Activated CD4-positive, alpha-beta T cell treated with anti-CD3 and anti-CD28 coated beads, Interleukin-10, Interleukin-2, amounts not matched to agents 100 ng/mL and 50 ng/mL, durations not matched to agents 16 hours and 8 hours (primary cell): ENCODE results near the gene ZNF219.
A peak's percentile ranks its signal among the peaks of the same experiment; 100 is the strongest.

Experiments used
- DNase-seq: peaks from one replicate; pipeline ENCODE4 v3.0.0-alpha.2; 2020

Gene ZNF219

DNA sequence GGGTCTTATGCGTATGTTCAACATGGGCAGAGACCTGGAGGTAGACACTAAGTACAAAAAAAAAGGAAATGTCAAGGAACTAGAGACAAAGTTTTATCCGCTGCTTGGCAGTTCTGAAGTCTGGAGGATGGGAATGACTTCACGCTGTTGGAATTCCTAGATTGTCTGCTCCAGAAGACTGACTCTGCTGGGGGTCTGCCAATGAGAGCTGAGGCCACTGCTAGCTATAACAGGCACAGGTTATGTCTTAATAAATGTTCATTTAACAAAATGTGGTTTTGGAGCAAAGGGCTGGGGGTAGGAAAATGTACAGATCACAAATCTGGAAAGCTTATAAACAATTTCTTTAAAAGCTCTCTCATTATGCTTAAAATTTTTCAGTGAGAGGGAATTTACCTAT, 35.0 kb downstream of the ZNF219 start:
- no peak for DNase-seq

DNA sequence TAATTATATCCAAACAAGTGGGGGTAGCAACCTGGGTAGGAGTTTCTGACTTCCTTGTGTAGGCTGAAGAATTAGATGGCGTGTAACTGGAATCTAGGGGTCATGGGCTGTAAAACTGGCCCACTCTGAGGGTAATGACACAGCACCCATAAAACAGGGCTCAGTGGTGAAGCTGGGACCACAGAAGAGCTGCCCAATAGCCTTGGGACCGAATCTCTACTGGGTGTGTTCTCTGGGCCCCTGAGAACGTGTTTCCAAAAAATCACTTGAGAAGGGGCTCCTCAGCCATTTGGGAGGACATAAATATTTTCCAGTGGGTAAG, 37.1 kb downstream of the ZNF219 start:
- no peak for DNase-seq

DNA sequence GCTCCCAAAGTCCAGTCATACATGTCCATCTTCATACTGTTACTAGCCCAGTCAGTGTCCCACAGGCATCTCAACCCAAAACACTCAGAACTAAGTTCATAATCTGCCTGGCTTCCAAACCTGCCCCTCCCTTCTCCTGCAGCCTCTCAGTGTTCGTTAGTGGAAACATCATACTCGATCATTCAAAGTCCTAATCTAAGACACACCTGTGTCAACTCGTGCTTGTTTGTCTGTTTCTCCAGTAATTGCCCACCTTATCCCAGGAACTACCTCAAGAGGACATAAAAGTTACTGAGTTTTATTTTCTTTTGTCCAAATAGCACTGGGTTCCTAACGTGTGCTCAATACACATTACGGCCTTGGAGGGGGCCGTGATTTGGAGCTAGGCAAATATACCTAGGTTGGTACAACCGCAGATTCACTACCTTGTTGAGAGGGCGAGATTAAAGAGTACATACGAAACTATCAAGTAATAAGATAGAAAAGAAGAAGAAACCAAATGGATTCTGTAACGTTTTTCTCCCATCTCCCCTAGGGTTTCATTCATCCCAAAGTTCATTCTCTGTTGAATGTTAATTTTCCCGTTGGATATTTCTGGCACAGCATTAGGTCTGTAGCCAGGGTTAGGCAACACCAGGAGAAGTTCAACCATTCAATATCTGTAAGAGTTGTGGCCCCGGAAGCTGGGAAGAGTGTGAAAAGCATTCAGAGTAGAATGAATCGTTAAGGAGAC, 37.7 kb downstream of the ZNF219 start:
- no peak for DNase-seq

DNA sequence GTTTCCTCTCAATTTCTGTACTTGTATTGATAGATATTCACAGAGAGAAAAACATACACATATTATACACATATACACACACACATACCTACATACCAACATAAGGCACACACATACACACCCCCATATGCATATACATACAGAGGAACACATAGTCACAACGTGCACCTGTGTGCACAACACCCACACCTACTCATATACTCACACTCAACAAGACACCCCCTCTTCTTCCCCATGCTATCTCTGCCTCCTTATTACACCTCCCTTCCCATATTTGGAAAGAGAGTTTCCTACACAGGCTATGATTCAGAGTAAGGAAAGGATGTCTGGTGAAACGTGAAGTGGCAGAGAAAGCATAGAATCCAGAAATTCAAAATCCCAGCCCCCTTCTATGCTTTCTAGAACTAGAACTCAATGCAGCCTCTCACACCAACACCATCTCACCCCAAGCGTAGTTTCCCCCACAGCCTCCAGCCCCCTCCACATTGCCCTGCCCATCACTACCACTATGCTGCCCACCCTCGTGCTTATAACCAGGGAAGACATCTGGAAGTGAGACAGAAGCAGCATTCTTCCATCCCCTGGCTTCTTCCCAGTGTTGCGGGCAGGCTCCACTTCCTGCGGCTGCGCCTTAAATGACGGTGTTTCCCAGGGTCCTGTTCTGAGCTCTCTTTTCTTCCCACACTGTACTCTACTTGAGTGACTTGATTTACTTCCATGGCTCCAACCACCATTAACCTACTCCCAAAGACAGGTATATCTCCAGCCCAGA, 38.4 kb downstream of the ZNF219 start:
- DNase-seq, result no peak

DNA sequence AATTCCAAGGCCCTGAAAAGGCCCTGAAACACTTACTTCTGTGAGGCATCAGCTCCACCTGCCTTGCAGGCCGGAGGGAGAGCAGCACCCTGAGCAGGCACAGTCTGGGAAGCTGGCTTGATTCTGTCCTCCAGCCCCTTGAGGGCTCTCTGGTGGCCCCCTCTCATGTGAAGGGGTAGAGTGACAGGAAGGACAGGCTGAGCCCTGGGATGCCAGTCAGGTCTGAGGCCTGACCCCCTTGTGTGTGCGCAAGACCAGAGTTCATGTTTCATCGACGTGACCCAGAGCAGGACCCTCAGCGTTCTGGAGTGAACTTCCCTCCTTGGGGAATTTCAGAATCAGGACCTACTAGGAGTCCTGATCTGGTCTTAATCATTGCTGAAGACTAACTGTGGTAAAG, 39.6 kb downstream of the ZNF219 start:
- DNase-seq, result no peak

DNA sequence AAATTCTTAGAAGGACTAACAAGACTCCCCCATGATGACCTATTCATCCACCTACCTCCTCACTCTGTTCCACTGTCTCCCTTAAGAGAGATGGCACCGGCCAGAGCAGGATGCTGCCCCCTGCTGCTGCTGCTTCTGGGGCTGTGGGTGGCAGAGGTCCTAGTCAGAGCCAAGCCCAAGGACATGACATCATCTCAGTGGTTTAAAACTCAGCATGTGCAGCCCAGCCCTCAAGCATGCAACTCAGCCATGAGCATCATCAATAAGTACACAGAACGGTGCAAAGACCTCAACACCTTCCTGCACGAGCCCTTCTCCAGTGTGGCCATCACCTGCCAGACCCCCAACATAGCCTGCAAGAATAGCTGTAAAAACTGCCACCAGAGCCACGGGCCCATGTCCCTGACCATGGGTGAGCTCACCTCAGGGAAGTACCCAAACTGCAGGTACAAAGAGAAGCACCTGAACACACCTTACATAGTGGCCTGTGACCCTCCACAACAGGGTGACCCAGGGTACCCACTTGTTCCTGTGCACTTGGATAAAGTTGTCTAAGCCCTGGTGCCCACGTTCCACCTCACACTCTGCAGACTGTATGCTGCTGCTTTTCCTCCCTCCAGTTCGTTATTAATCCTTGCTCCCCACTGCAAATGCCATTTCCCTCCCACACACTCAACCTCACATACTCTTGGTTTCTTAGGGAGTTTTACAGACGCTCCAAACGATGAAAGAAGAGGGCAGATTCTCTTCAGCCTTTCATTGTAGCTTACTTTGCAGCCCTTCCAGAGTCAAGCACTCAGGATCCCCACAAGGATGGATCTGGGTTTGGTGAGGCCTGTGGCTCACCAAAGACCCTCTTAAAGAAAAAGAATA, 40.4 kb downstream of the ZNF219 start, which contains the start of gene RNASE8:
RNASE8 (plus strand) TSS at position 20 of the 873 bp plus-strand sequence; CDS start at position 91, 71 bp downstream.
- DNase-seq, result peak; percentile 15

DNA sequence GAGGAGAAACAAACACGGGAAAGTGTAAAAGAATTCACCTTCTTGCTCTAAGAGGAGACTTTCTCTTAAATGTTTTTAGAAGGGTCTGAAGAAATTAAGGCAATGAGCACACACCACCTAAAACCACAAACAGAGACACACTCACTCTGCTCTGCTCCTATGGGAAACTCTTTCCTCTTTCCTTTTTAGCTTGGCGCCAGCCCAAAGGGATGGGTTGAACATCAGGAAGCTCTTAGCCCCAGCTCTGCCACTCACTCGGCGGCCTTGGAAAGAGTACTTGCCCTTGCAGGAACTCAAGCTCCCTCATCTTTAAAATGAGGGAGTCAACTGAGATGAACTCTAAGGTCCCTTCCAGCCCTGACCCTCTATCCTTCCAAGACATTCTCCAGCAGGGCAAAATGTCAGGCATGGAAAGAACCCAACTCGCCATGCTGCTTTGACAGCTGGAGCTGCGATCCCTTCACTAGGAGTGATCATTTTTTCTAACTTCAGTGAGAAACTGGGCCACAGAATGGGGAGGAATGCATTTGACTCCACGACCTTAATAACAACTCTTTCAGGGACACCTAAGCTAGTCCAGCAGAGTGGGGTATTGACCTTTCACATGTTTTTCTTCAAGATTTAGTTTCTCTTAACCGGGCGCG, 41.8 kb downstream of the ZNF219 start:
- DNase-seq, result no peak

DNA sequence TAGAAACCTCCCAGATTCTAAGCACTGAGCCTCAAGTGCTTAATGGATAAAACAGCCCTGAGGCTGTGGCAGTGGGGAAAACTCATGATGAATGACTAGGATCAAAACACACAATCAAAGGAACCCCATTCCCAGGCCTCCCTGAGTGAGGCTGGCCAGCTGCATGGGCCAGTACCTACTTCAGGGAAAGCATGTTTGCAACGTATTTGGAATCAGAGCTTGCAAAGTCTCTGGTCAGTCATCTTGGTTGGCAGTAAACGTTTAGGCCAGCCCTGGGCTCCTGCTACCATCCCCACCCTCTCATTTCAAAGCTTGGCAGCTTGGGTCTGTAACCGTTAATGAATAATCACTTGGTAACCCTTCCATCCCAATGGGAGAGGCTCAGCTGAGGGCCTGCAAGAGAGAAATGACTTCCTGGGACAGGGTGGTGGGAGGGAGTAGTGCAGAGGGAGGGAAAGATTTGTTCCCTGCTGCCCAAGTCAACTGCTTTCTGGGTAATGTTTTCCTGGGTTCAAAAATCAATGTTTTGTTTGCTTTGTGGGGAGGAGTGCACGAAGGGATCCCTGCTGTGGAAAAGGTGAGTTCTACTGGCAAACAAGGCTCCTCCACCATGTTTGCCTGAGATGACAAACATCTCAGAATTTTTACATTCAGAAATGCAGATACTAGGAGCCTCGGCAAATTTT, 42.9 kb downstream of the ZNF219 start:
- DNase-seq, result no peak

DNA sequence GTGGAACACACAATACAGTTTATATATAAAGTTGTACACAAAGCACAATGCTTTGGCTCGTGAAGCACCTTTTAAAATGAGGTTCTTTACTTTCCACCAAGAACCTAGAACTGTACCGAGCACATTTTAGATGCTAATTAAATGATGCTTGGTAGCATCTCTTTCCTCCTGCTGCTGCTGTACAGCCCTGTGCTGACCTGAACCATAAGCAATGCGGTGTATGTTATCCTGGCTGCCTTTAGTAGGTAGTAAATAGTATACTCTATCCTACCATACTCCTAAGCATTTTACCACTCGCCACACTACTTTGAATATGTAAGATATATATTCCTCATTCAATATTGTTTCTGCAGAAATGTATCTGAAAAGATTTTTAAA, 43.7 kb downstream of the ZNF219 start:
- DNase-seq, result no peak

DNA sequence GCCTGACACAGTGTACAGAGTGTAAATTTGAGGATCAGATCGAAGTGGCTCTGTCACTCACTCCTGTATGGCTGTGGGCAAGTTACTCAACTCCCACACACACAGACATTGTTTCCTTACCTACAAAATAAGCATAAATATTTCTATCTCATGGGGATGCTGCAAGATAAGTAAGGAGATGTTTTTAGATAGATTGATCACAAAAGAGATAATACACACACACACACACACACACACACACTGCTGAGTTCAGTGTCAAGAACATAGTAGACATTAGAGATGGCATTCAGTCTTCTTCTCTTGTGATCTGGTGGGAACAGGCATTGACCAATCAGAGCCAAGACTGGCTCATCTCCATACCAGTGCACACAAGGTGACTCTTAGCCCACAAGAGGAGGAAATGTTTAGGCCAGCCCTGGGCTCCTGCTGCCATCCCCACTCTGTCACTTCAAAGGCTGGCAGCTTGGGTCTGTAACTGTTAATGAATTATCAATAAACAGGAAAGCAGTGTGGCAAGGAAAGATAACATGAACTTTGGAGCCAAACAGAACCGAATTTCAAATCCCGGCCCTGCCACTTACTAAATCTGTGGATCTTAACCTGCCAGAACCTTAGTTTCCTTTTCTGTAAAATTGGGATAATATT, 44.2 kb downstream of the ZNF219 start:
- DNase-seq, result peak; percentile 17

DNA sequence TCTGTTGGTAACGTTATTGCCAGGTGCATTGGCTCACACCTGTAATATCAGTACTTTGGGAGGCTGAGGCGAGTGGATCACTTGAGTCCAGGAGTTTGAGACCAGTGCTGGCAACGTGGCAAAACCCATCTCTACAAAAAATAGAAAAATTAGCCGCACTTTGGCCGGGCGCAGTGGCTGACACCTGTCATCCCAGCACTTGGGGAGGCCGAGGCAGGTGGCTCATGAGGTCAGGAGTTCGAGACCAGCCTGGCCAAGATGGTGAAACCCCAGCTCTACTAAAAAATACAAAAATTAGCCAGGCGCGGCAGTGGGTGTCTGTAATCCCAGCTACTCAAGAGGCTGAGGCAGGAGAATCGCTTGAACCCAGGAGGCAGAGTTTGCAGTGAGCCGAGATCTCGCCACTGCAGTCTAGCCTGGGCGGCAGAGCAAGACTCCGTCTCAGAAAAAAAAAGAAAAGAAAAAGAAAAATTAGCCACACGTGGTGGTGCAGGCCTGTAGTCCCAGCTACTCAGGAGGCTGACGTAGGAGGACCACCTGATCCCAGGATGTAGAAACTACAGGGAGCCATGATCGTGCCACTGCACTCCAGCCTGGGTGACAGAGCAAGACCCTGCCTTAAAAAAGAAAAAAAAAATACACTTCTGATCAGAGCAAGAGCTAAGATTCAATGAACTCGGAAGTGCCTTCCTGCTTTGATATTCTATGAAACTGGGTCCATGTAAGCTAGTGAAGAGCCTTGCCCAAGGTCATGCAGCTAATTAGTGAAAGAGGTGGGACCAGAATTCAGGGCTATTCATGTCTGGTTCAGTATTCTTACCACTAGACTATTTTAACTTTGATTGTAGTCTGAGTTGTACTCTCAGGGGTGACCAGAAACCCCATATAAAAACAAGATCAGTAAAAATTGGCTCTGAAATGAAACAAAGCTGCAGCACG, 45.0 kb downstream of the ZNF219 start:
- no peak for DNase-seq

DNA sequence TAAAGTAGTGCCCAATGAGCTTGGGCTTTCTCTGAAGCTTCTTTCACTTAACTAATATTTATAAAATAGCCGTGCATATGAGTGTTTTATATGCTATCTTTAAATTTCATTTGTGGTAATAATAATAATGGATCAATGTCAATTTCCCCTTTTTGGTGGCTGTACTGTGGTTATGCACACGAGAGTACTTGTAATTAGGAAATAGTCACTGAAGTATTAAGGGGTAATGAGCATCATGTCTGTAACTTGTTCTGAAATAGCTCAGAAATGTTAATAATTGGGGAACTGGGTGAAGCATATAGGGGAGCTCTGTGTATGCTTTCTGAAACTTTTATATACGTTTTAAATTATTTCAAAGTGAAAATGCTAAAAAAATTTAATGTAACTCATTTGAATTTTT, 47.9 kb downstream of the ZNF219 start:
- no peak for DNase-seq

DNA sequence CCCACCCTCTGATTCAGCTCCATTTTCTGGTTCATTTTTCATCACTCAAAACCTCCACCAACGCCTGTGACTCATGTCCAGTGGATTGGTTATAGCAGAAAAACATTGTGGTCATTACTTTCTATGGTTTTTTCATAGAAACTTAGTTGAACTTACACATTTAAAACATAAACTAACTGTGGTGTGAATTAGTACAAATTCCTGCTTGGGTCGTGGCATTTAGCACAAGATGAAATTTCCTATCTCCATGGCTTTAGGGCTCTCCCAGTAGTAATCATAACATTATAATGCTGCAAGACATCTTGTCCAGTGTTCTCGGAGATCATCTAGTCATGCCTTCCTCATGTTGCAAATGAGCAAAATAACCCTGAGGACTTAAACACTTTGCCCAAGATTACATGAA, 49.2 kb downstream of the ZNF219 start:
- DNase-seq, result no peak

DNA sequence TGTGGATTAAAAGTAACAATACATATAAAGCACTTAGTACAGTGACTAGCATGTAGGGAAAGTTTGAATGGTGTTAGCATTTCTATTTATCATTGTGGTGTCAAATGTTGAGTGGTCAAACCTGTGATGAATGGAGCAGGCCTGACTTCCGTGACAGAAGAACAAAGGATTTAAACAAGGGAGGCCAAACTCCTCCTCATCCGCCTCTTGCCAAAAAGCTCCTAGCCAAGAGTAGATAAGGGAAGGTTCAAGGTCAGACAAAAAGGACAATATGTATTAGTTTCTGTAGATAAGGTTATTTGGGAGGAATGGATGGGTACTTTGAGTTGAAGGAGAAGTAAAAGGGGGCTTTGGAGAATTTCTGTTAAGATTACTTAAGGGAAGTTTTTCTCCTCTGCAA, 49.8 kb downstream of the ZNF219 start:
- no peak for DNase-seq

DNA sequence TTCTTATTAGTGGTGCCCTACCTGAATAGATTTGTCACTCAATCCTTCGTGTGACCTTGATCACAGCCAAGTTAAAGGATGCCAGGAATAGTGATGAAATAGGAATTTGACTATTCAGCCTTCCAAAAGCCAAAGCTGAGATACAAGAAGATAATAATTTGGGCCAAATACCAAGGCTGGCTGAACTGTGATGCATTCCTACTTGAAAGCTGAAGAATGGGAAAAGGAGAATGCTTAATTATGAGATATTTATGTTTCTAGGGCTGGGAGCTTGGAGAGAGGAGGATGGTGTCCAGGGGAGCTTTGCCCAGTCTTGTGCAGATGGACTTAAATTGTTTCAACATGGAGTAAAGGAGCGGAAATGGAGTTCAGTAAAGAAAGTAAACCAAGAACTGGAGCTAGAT, 51.1 kb downstream of the ZNF219 start:
- no peak for DNase-seq

DNA sequence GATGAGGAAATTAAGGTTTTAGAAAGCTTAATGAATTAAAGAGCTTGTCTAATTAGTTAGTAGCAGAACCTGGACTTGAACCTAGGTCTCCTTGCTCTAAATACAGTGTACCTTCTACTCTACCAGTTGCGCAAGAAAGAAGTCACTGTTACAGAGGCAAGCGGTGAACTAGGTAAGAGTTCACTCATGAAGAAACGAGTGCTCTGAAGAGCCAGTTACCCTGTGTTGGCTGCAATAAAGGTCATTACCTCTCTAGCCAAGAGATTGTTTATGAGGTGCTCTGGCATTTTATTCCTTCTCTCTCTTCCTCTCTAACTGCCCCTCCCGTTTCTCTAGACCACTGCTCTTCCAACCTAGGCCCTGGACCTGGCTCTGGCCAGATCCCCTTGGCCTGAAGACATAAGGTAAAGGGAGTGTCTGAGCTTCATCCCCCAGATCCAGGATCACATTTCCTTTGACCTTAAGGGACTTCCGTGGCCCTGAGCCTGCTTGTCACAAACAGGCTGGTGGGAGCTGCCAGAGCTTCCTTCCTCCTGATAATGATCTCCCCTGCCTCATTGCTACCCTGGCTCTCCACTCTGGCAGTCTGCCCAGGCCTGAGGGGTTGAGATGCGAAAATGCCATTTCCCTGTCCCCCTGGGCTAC, 54.4 kb downstream of the ZNF219 start:
- DNase-seq, result no peak

DNA sequence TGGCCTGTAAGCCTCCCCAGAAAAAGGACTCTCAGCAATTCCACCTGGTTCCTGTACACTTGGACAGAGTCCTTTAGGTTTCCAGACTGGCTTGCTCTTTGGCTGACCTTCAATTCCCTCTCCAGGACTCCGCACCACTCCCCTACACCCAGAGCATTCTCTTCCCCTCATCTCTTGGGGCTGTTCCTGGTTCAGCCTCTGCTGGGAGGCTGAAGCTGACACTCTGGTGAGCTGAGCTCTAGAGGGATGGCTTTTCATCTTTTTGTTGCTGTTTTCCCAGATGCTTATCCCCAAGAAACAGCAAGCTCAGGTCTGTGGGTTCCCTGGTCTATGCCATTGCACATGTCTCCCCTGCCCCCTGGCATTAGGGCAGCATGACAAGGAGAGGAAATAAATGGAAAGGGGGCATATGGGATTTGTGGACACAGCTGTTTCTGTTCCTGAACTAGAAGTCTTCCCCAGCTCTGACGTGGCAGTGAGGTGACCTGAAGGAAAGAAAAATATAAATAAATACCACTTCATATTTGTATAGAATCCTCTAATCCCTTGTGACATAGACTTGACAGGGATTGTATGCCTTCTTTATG, 55.0 kb downstream of the ZNF219 start:
- no peak for DNase-seq

DNA sequence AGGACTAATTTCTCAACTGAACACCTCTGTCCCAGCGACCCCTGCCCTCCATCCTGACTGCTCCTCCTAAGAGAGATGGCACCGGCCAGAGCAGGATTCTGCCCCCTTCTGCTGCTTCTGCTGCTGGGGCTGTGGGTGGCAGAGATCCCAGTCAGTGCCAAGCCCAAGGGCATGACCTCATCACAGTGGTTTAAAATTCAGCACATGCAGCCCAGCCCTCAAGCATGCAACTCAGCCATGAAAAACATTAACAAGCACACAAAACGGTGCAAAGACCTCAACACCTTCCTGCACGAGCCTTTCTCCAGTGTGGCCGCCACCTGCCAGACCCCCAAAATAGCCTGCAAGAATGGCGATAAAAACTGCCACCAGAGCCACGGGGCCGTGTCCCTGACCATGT, 55.5 kb downstream of the ZNF219 start:
- no peak for DNase-seq

DNA sequence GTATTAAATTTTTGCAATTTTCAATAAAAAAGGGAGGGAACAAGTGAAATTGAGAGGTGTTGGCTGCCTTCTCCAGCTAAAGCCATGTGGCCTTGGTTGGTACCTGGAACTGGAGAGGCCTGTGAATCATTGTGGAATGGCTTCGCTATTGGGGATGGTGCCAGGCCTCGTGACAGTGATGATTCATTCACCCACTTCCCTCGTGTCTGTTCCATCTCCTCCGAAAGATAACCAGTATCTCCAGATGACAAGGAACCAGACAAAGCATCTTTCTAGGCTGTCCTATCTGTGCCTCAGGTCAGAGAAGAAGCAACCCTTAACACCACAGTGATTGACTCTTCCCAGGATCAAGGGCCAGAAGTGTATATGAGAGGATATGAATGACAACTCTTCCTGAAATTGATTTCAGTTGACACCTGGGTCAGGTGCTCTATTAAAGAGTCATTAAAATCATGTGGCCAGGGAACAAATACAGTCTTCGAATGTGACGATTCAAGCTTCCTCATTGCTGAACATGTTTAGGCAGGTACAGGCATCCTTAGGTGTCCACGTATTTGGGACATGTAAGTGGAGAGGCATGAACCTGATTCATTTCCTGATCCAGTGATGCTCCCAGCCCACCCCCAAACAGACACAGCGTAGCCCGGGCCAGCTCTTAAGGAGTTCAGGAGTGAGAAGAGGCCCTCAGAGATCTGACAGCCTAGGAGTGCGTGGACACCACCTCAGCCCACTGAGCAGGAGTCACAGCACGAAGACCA, 56.6 kb downstream of the ZNF219 start, which contains the start of gene RNASE7:
RNASE7 (plus strand) TSS at position 687 of the 758 bp plus-strand sequence. CDS start 631 bp downstream, outside the sequence.
- DNase-seq, result no peak
